Fibroblast of lung (primary cell): ENCODE measurements around the gene PITPNB. TPM values are rescaled to one million over a fixed set of nuclear protein-coding genes. Genes with fewer than 3 reads are reported as not detected.
A peak's percentile ranks its signal among the peaks of the same experiment; 100 is the strongest.

ENCODE experiments used
- DNase-seq, 2 donors: peaks; one replicate each; pipeline versions ENCODE4 v3.0.0 to v3.0.0-alpha.2; 2010; ENCODE audit warnings: low read depth in 2 of 2
- H2AFZ ChIP-seq: 2 replicates; pipeline ENCODE4 v1.5.1; 2012; ENCODE audit warnings: low read length, control low read depth, inconsistent platforms
- H3K27ac ChIP-seq: 2 replicates; pipeline ENCODE4 v1.5.1; 2011; ENCODE audit warnings: low read length, control low read depth; ENCODE audit not compliant: insufficient read depth
- H3K27me3 ChIP-seq: 2 replicates; pipeline ENCODE4 v1.5.1; 2011; ENCODE audit warnings: mild to moderate bottlenecking, low read length; ENCODE audit not compliant: control insufficient read depth, insufficient read depth
- H3K36me3 ChIP-seq: 2 replicates; pipeline ENCODE4 v1.5.1; 2011; ENCODE audit warnings: low read length; ENCODE audit not compliant: control insufficient read depth, insufficient read depth
- H3K4me1 ChIP-seq: 2 replicates; pipeline ENCODE4 v1.5.1; 2011; ENCODE audit warnings: low read length; ENCODE audit not compliant: control insufficient read depth, insufficient read depth; ENCODE audit errors: extremely low read depth
- H3K4me2 ChIP-seq: 2 replicates; pipeline ENCODE4 v1.5.1; 2011; ENCODE audit warnings: low read length, control low read depth; ENCODE audit not compliant: insufficient read depth; ENCODE audit errors: extremely low read depth
- H3K4me3 ChIP-seq, 4 experiments: fragments of 200-600 bp in 1 of 4; sonication (generic) in 1 of 4; replicated peaks in 1 of 4; 2 replicates each; pipeline ENCODE4 v1.5.1; 2011 to 2016; ENCODE audit warnings: low read length in 4 of 4, low read depth in 3 of 4, mild to moderate bottlenecking in 3 of 4, control low read depth in 2 of 4, inconsistent platforms in 1 of 4, mixed read lengths in 1 of 4; ENCODE audit not compliant: insufficient read depth in 1 of 4; ENCODE audit errors: control extremely low read depth in 1 of 4
- H3K79me2 ChIP-seq: 2 replicates; pipeline ENCODE4 v1.5.1; 2012; ENCODE audit warnings: mild to moderate bottlenecking, low read length, inconsistent platforms; ENCODE audit not compliant: control insufficient read depth, insufficient read depth
- H3K9ac ChIP-seq: 2 replicates; pipeline ENCODE4 v1.5.1; 2011; ENCODE audit warnings: mild to moderate bottlenecking, low read length, control low read depth; ENCODE audit not compliant: insufficient read depth
- H3K9me3 ChIP-seq: 2 replicates; pipeline ENCODE4 v1.5.1; 2012; ENCODE audit warnings: low read depth, low read length; ENCODE audit not compliant: control insufficient read depth, insufficient read depth
- H4K20me1 ChIP-seq: 2 replicates; pipeline ENCODE4 v1.5.1; 2011; ENCODE audit warnings: low read length; ENCODE audit not compliant: control insufficient read depth, insufficient read depth; ENCODE audit errors: extremely low read depth
- EZH2 ChIP-seq: IDR thresholded peaks from 2 replicates; pipeline ENCODE4 v1.5.1; 2012; ENCODE audit warnings: low read length, control low read depth, mild to moderate bottlenecking; ENCODE audit errors: missing control alignments
- polyA plus RNA-seq, 2 donors: library from polyadenylated mRNA; depleted of rRNA in 1 of 2; stranded (reverse) in 1 of 2; unstranded in 1 of 2; fragments of >200 nt; gene quantifications; 2 replicates each; pipeline ENCODE4 v1.2.1, GENCODE V29; 2011 to 2012; ENCODE audit warnings: missing spikeins in 1 of 2
- total RNA-seq: library from RNA; depleted of rRNA; stranded (reverse); fragments of >200 nt; gene quantifications from 2 replicates; pipeline ENCODE4 v1.2.1, GENCODE V29; 2014
- TF ChIP-seq, protein P1 (sequence below), 2 donors: IDR thresholded peaks in 1 of 2; conservative IDR thresholded peaks in 1 of 2; 1 replicate in 1 of 2; 2 replicates in 1 of 2; pipeline ENCODE4 v1.5.1; 2011 to 2012; ENCODE audit warnings: low read length in 2 of 2, control low read depth in 1 of 2, inconsistent platforms in 1 of 2, low read depth in 1 of 2, mild to moderate bottlenecking in 1 of 2

PITPNB gene
- total and polyA plus RNA-seq, 2 donors (not counting 1 experiment from before 2014, with no cell fraction given): 42.4 to 79.4 TPM

DNA sequence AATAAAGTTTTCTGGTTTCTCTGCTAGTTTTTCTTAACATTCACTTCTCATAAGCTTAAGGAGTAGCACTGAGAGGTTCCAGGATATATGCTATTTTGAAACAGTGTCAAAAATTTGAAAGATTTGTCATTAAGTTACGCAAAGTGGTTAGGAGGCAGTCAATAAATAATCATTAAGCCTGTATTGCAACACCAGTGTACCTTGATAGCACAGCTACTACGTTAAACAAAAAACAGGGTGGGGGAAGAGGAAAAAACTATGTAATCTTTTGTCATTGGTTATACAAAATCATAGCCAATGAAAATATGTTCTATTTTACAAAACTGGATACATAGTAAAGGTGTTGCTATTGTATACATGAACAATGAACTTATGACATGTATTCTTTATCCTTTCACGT is 30.4 kb upstream of the PITPNB start:
- no peak overlapping the region for H3K27ac ChIP-seq
- no peaks in the 10 kb centered on the region for H4K20me1 ChIP-seq
- peaks cover 4% of the 10 kb centered on the region for H3K4me1 ChIP-seq
- H3K4me3 ChIP-seq: no peak overlapping the region
- no peak overlapping the region for H3K4me2 ChIP-seq
- H3K9me3 ChIP-seq: no peaks in the 10 kb centered on the region
- H3K36me3 ChIP-seq: no peaks in the 10 kb centered on the region
- no peak for DNase-seq
- H3K79me2 ChIP-seq: no peaks in the 10 kb centered on the region
- H3K27me3 ChIP-seq: no peaks in the 10 kb centered on the region
- no peak overlapping the region for H2AFZ ChIP-seq
- H3K9ac ChIP-seq: no peak overlapping the region
- no peak for TF ChIP-seq EZH2
- TF ChIP-seq, protein P1, sequence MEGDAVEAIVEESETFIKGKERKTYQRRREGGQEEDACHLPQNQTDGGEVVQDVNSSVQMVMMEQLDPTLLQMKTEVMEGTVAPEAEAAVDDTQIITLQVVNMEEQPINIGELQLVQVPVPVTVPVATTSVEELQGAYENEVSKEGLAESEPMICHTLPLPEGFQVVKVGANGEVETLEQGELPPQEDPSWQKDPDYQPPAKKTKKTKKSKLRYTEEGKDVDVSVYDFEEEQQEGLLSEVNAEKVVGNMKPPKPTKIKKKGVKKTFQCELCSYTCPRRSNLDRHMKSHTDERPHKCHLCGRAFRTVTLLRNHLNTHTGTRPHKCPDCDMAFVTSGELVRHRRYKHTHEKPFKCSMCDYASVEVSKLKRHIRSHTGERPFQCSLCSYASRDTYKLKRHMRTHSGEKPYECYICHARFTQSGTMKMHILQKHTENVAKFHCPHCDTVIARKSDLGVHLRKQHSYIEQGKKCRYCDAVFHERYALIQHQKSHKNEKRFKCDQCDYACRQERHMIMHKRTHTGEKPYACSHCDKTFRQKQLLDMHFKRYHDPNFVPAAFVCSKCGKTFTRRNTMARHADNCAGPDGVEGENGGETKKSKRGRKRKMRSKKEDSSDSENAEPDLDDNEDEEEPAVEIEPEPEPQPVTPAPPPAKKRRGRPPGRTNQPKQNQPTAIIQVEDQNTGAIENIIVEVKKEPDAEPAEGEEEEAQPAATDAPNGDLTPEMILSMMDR (conservative IDR thresholded peaks at IDR 0.05 in 1 of 2, IDR thresholded peaks at IDR 0.05 in 1 of 2; ENCODE audit: low read depth in 1 of 2, low read length in 2 of 2): no peak

DNA sequence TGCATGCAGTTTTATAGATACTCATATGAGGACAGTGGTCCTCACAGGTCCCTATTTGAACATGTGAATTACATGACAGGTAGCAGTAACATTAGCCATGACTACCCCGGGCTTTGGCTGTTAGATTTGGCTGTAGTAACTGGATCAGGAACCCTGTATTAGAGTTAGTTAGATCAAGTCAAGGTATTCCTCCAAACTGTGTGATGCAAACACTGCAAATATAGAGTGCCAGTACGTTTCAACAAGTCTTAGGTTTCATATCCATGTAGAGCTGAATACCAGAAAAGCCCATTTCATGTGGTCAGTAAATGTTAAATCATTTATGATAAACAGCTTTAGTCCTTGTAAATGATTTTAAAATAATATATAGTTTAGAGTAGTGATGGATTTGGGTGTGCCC is 29.5 kb upstream of the PITPNB start:
- Histone ChIP-seq H3K9me3 (no peaks in the 10 kb centered on the region), H3K27ac (no peak overlapping the region), H3K4me2 (no peak overlapping the region), H3K27me3 (no peaks in the 10 kb centered on the region), H3K36me3 (no peaks in the 10 kb centered on the region), H3K4me1 (peaks cover 4% of the 10 kb centered on the region), H2AFZ (no peak overlapping the region), H3K79me2 (no peaks in the 10 kb centered on the region), H3K9ac (no peak overlapping the region), H3K4me3 (no peak overlapping the region), H4K20me1 (no peaks in the 10 kb centered on the region)
- no peak for DNase-seq
- TF ChIP-seq EZH2: no peak
- TF ChIP-seq, protein P1 (conservative IDR thresholded peaks at IDR 0.05 in 1 of 2, IDR thresholded peaks at IDR 0.05 in 1 of 2; ENCODE audit: low read depth in 1 of 2, low read length in 2 of 2): no peak

DNA sequence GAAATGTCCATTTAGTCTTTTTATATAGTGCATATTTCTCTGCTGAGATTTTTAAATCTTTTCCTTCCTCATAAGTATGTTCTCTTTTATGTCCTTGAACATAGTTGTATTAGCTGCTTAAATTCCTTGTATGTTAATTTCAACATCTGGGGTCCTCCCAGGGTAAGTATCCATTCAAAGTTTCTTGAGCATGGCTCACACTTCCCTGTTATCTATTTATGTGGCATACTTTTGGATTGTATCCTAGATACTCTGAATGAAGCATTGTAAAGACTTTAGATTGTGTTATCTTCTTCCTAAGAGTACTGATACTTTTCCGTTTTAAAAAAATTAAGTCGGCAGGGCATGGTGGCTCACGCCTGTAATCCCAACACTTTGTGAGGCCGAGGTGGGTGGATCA is 28.4 kb upstream of the PITPNB start:
- no peak overlapping the region for H3K4me3 ChIP-seq
- H3K79me2 ChIP-seq: no peaks in the 10 kb centered on the region
- TF ChIP-seq EZH2: no peak
- TF ChIP-seq, protein P1 (conservative IDR thresholded peaks at IDR 0.05 in 1 of 2, IDR thresholded peaks at IDR 0.05 in 1 of 2; ENCODE audit: low read depth in 1 of 2, low read length in 2 of 2): no peak
- no peak overlapping the region for H3K27ac ChIP-seq
- H4K20me1 ChIP-seq: no peaks in the 10 kb centered on the region
- H3K4me1 ChIP-seq: no peaks in the 10 kb centered on the region
- H3K9me3 ChIP-seq: no peaks in the 10 kb centered on the region
- H3K36me3 ChIP-seq: no peaks in the 10 kb centered on the region
- no peak overlapping the region for H3K9ac ChIP-seq
- peak in 1 of 2 donors; percentile 30 for DNase-seq
- H3K27me3 ChIP-seq: no peaks in the 10 kb centered on the region
- no peak overlapping the region for H3K4me2 ChIP-seq
- H2AFZ ChIP-seq: no peak overlapping the region
